Upper lobe of right lung (tissue), 1 donor: ENCODE measurements around the gene LIPH. TPM values are rescaled to one million over a fixed set of nuclear protein-coding genes. Genes with fewer than 3 reads are reported as not detected.
A peak's percentile ranks its signal among the peaks of the same experiment; 100 is the strongest.
"Not testable (repeated sequence)": the region's sequence is repeated elsewhere in the genome, so short reads cannot be mapped to it uniquely, and the experiment has no call there.

Experiments used
- ATAC-seq: fragments of 200-7000 bp; cut with Tn5 transposase; one replicate; pipeline ENCODE4 v1.9.1; 2020; ENCODE audit warnings: mild to moderate bottlenecking, moderate library complexity
- DNase-seq: peaks from one replicate; pipeline ENCODE4 v3.0.0-alpha.2; 2020
- H3K27ac ChIP-seq: fragments of 200-600 bp; one replicate; pipeline ENCODE4 v1.8.0; 2022
- H3K27me3 ChIP-seq: fragments of 200-600 bp; one replicate; pipeline ENCODE4 v1.8.0; 2022; ENCODE audit warnings: mild to moderate bottlenecking
- H3K36me3 ChIP-seq: fragments of 200-600 bp; one replicate; pipeline ENCODE4 v1.8.0; 2022
- H3K4me1 ChIP-seq: fragments of 200-600 bp; one replicate; pipeline ENCODE4 v1.8.0; 2022
- H3K4me3 ChIP-seq: fragments of 200-600 bp; one replicate; pipeline ENCODE4 v1.8.0; 2022; ENCODE audit warnings: mild to moderate bottlenecking
- H3K9me3 ChIP-seq: fragments of 200-600 bp; one replicate; pipeline ENCODE4 v1.8.0; 2022
- intact Hi-C: fragments of 100-400 bp; cut with DNase I; formaldehyde crosslinking; loops from one replicate; pipeline ENCODE4 v1.11.0; 2022
- total RNA-seq: library from RNA; stranded (reverse); fragmentation: NEBNext Ultra II Directional; extraction: Animal tissue kit (Norgen Biotek cat#: 25700); gene quantifications from one replicate; pipeline ENCODE4 v1.2.1, GENCODE V29; 2021
- TF ChIP-seq, protein P1 (sequence below): fragments of 200-600 bp; IDR thresholded peaks from one replicate; pipeline ENCODE4 v1.8.0; 2022; ENCODE audit warnings: antibody characterized with exemption
- donor health status: DM: no; HTN: yes; CAD: no; lungs with severe emphysema.

The LIPH gene
- total RNA-seq, 1 donor from 2014 or later: 38.0 TPM

DNA sequence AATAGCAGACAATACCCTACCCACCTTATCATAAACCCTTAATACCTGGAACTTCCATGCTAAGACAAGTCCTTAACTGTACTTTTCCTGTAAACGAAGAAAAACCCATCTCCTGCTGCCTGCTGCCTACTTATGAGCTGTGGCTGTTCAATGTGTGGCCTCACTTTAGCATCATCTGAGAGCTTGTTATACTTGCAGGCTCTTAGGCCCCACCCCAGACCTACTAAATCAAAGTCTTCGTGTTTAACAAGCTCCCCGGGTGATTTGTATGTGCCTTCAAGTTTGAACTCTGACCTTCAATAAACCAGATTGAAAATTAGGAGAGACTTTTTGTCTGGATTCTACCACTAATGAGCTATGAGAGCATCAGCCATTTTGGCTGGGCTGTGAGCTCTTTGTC lies 82.8 kb downstream of the LIPH start:
- Histone ChIP-seq H3K4me1 (no peaks in the 10 kb centered on the region), H3K36me3 (peaks cover 27% of the 10 kb centered on the region), H3K4me3 (no peak overlapping the region), H3K27ac (no peak overlapping the region), H3K27me3 (no peaks in the 10 kb centered on the region), H3K9me3 (no peaks in the 10 kb centered on the region)
- intact Hi-C loops: no loop called here
- ATAC-seq (no peak), DNase-seq (no peak)
- TF ChIP-seq, protein P1, sequence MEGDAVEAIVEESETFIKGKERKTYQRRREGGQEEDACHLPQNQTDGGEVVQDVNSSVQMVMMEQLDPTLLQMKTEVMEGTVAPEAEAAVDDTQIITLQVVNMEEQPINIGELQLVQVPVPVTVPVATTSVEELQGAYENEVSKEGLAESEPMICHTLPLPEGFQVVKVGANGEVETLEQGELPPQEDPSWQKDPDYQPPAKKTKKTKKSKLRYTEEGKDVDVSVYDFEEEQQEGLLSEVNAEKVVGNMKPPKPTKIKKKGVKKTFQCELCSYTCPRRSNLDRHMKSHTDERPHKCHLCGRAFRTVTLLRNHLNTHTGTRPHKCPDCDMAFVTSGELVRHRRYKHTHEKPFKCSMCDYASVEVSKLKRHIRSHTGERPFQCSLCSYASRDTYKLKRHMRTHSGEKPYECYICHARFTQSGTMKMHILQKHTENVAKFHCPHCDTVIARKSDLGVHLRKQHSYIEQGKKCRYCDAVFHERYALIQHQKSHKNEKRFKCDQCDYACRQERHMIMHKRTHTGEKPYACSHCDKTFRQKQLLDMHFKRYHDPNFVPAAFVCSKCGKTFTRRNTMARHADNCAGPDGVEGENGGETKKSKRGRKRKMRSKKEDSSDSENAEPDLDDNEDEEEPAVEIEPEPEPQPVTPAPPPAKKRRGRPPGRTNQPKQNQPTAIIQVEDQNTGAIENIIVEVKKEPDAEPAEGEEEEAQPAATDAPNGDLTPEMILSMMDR: no peak

- ATAC-seq, intact Hi-C loops, H3K27ac ChIP-seq, DNase-seq, H3K9me3 ChIP-seq, H3K27me3 ChIP-seq, H3K4me1 ChIP-seq, H3K4me3 ChIP-seq: not testable (repeated sequence)
- H3K36me3 ChIP-seq: peaks cover 21% of the 10 kb centered on the region
Measured at GRCh38 chr3:185466123-185466522, 86.3 kb downstream of the LIPH start.

GRCh38 chr3:185465471-185465870 lies 86.9 kb downstream of the LIPH start:
- H3K27me3 ChIP-seq: no peaks in the 10 kb centered on the region
- H3K9me3 ChIP-seq: no peaks in the 10 kb centered on the region
- H3K36me3 ChIP-seq: peaks cover 21% of the 10 kb centered on the region
- no peak for DNase-seq
- H3K4me1 ChIP-seq: no peaks in the 10 kb centered on the region
- intact Hi-C loops: no loop called here
- no peak overlapping the region for H3K27ac ChIP-seq
- ATAC-seq: no peak
- TF ChIP-seq, protein P1: no peak
- no peak overlapping the region for H3K4me3 ChIP-seq

DNA sequence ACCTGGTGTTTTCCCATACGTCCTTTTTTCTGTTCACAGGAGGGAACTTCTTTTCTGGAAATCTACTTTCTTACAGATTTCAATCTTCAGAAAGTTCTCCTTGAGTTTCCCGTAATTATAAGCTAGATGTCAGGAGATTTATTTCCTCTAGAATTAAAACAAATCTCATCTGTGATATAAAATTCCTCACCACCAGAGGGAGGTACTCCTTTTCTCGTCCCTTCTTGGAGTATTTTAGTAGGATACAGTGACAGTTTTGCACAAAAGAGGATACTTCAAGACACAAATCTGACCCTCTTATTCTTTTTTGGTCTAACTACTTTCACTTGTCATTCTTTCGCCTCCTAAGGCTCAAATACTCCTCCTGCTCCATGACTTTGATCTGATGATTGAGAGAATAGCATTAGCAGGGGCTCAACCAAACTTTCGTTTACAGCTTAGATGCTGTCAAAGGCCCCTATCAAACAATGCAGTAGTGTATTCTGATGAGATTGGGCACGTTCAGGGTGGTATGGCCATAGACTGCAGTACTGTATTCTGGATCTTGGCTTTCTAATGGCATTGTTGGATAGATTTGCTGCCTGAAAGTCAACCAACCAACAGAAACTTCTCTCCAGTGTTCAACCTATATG lies 91.6 kb downstream of the LIPH start:
- H3K36me3 ChIP-seq: peaks cover 16% of the 10 kb centered on the region
- no peak for DNase-seq
- H3K4me3 ChIP-seq: no peak overlapping the region
- H3K27me3 ChIP-seq: no peaks in the 10 kb centered on the region
- intact Hi-C loops: no loop called here
- no peak overlapping the region for H3K27ac ChIP-seq
- H3K9me3 ChIP-seq: no peaks in the 10 kb centered on the region
- TF ChIP-seq, protein P1: peak; percentile 22
- H3K4me1 ChIP-seq: no peaks in the 10 kb centered on the region
- no peak for ATAC-seq

DNA sequence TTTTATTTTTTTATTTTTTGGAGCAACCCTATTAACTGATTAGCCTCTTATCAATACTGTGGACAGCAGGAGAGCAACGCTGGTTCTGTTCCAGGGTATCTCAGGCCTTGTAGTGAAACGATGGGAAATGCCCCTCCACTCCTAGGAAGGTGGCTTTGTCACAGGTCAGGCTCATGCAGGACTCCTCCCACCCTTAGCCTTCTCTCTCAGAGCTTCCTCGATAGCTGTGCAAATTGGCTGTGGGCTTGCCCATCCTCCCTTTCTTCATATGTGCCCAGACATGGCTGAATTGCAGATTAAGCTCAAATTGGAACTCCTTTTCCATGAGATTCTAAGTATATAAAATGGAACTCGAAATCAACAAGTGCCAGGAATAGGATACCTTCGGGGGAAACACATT lies 92.1 kb downstream of the LIPH start:
- ATAC-seq (no peak), DNase-seq (no peak)
- intact Hi-C loops: no loop called here
- Histone ChIP-seq H3K27ac (no peak overlapping the region), H3K27me3 (no peaks in the 10 kb centered on the region), H3K4me1 (no peaks in the 10 kb centered on the region), H3K9me3 (no peaks in the 10 kb centered on the region), H3K36me3 (peaks cover 13% of the 10 kb centered on the region), H3K4me3 (no peak overlapping the region)
- TF ChIP-seq, protein P1: no peak

GRCh38 chr3:185457376-185457775 lies 95.0 kb downstream of the LIPH start:
- ATAC-seq (peak; percentile 78), DNase-seq (no peak)
- peaks cover 4% of the 10 kb centered on the region for H3K36me3 ChIP-seq
- no peaks in the 10 kb centered on the region for H3K4me1 ChIP-seq
- intact Hi-C loops: no loop called here
- no peaks in the 10 kb centered on the region for H3K27me3 ChIP-seq
- no peak overlapping the region for H3K27ac ChIP-seq
- no peaks in the 10 kb centered on the region for H3K9me3 ChIP-seq
- TF ChIP-seq, protein P1: no peak
- H3K4me3 ChIP-seq: no peak overlapping the region

Other genes with a start within 250 kb of the LIPH start
- 37.6 TPM for gene MAP3K13, start 189.5 kb downstream of the LIPH start, total RNA-seq
- gene TMEM41A, start 53.6 kb downstream of the LIPH start, total RNA-seq: 31.6 TPM
- 42.0 TPM for gene SENP2, start 33.7 kb upstream of the LIPH start, total RNA-seq